Glutamatergic neuron (in vitro differentiated cells): ENCODE results near the gene GLCE. TPM values are rescaled to one million over a fixed set of nuclear protein-coding genes. Genes with fewer than 3 reads are reported as not detected.

Source experiments
- DNase-seq: peaks from one replicate; pipeline ENCODE4 v3.0.0; 2022
- H3K27ac Mint-ChIP-seq: one replicate; pipeline ENCODE4 v1.8.0; 2020; ENCODE audit warnings: mild to moderate bottlenecking, mixed read lengths, inconsistent platforms; ENCODE audit not compliant: unreplicated experiment
- H3K27me3 Mint-ChIP-seq: one replicate; pipeline ENCODE4 v1.8.0; 2020; ENCODE audit warnings: mild to moderate bottlenecking, moderate library complexity, mixed read lengths, inconsistent platforms; ENCODE audit not compliant: unreplicated experiment
- H3K36me3 Mint-ChIP-seq: one replicate; pipeline ENCODE4 v1.8.0; 2020; ENCODE audit warnings: mild to moderate bottlenecking, mixed read lengths, inconsistent platforms; ENCODE audit not compliant: unreplicated experiment
- H3K4me1 Mint-ChIP-seq: one replicate; pipeline ENCODE4 v1.8.0; 2020; ENCODE audit warnings: mild to moderate bottlenecking, low read depth, mixed read lengths, inconsistent platforms; ENCODE audit not compliant: unreplicated experiment
- H3K4me3 Mint-ChIP-seq: one replicate; pipeline ENCODE4 v1.8.0; 2020; ENCODE audit warnings: mild to moderate bottlenecking, mixed read lengths, inconsistent platforms; ENCODE audit not compliant: unreplicated experiment
- H3K9me3 Mint-ChIP-seq: one replicate; pipeline ENCODE4 v1.8.0; 2020; ENCODE audit warnings: mild to moderate bottlenecking, moderate library complexity, mixed read lengths, inconsistent platforms; ENCODE audit not compliant: unreplicated experiment
- total RNA-seq: library from RNA; stranded (reverse); fragmentation: NEBNext Ultra II Directional; extraction: Animal tissue kit (Norgen Biotek cat#: 25700); gene quantifications from one replicate; pipeline ENCODE4 v1.2.1, GENCODE V29; 2021; ENCODE audit not compliant: unreplicated experiment
- TF ChIP-seq, protein P1 (sequence below): fragments of 200-600 bp; sonication (generic); IDR thresholded peaks from one replicate; pipeline ENCODE4 v1.5.0; 2021; ENCODE audit not compliant: partially characterized antibody, unreplicated experiment

Gene GLCE
- total RNA-seq, 1 donor from 2014 or later = 6.7 TPM

DNA sequence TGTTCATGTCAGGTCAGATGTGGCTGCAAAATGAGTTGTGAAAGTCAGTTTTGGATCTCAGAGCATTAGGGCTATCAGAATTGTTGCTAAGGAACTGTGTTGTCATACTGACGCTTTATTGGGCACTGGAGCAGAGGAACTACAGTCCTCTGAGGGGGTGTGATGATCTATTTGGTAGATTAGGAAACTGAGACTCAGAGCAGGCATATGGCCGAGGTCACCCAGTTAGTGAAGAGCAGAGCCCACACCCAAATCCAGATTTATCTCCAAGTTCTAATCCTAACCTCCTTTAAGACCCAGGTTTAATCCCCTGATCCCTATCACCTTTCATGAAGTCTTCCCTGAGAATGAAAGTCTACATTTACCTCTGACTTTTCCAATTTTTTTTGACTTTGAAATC is 25.6 kb upstream of the GLCE start:
- Mint-ChIP-seq H3K27me3 (peaks cover 5% of the 10 kb centered on the region), H3K36me3 (no peaks in the 10 kb centered on the region), H3K27ac (no peak overlapping the region), H3K4me3 (no peak overlapping the region), H3K4me1 (peaks cover 8% of the 10 kb centered on the region), H3K9me3 (peaks cover 3% of the 10 kb centered on the region)
- no peak for DNase-seq
- TF ChIP-seq, protein P1, sequence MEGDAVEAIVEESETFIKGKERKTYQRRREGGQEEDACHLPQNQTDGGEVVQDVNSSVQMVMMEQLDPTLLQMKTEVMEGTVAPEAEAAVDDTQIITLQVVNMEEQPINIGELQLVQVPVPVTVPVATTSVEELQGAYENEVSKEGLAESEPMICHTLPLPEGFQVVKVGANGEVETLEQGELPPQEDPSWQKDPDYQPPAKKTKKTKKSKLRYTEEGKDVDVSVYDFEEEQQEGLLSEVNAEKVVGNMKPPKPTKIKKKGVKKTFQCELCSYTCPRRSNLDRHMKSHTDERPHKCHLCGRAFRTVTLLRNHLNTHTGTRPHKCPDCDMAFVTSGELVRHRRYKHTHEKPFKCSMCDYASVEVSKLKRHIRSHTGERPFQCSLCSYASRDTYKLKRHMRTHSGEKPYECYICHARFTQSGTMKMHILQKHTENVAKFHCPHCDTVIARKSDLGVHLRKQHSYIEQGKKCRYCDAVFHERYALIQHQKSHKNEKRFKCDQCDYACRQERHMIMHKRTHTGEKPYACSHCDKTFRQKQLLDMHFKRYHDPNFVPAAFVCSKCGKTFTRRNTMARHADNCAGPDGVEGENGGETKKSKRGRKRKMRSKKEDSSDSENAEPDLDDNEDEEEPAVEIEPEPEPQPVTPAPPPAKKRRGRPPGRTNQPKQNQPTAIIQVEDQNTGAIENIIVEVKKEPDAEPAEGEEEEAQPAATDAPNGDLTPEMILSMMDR = no peak

DNA sequence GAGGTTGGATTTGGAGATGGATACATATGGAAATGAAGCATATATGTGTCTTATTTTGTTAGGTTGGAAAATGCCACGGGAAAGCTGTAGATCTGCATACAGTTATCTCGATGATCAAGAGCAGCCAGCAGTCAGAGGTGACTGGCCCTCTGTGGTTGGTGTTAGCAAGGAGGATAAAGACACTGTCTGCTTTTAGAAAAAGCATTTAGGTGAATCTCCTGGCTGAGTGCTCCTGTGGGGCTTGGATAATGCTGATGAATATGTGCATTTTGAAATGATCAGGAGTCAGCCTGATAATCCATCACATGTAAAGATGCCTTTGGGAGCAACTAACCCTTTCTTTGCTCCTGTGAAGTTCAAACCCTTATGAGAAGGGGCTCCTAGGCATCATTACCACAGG is 24.9 kb upstream of the GLCE start:
- H3K4me1 Mint-ChIP-seq = peaks cover 8% of the 10 kb centered on the region
- no peak for DNase-seq
- H3K27ac Mint-ChIP-seq = no peak overlapping the region
- H3K36me3 Mint-ChIP-seq = no peaks in the 10 kb centered on the region
- peaks cover 3% of the 10 kb centered on the region for H3K9me3 Mint-ChIP-seq
- H3K27me3 Mint-ChIP-seq = peaks cover 4% of the 10 kb centered on the region
- H3K4me3 Mint-ChIP-seq = no peak overlapping the region
- TF ChIP-seq, protein P1 = no peak

DNA sequence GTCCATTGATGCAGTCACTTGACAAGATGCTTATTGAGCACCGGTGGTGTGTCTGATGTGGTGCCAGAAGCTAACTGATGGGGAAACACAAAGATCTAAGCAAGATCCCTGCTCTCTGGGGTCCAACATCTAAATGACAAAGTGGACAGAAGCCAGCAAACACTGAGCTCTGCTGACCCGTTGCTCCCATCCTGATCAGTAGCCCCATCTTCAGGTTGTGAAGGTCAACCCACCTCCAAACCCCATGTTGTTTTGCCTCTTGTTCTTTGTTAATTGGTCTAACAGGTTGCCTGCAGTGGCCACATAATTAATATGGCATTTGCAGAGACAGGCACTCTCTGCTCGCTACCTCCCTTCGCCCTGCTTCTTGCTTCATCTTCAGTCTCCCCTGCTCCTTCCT is 21.5 kb upstream of the GLCE start:
- Mint-ChIP-seq H3K27ac (no peak overlapping the region), H3K9me3 (peaks cover 2% of the 10 kb centered on the region), H3K36me3 (no peaks in the 10 kb centered on the region), H3K4me1 (peaks cover 5% of the 10 kb centered on the region), H3K4me3 (no peak overlapping the region), H3K27me3 (peaks cover 3% of the 10 kb centered on the region)
- TF ChIP-seq, protein P1 = no peak
- DNase-seq = no peak

DNA sequence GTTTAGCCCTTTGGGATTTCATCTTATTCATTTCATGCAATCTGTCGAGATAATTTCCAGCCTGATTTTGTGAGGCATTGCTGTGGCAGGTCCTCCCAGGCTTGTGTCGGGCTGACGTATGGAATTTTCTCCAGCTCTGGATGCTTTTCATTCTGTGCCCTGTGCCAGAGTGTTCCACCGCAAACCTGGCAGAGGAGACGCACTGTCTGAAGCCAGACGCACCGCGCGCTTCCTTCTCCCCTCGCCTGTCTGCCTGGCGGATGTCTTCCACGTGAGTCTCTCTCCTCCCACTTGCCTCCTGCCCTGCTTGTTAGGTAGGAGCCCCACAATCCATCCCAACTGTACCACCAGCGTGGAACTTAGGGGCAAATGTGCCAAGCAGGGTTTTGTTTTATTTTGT is 20.1 kb upstream of the GLCE start:
- Mint-ChIP-seq H3K4me1 (peaks cover 5% of the 10 kb centered on the region), H3K27ac (no peak overlapping the region), H3K9me3 (peaks cover 2% of the 10 kb centered on the region), H3K4me3 (no peak overlapping the region), H3K27me3 (peaks cover 3% of the 10 kb centered on the region), H3K36me3 (no peaks in the 10 kb centered on the region)
- TF ChIP-seq, protein P1 = no peak
- DNase-seq = no peak

DNA sequence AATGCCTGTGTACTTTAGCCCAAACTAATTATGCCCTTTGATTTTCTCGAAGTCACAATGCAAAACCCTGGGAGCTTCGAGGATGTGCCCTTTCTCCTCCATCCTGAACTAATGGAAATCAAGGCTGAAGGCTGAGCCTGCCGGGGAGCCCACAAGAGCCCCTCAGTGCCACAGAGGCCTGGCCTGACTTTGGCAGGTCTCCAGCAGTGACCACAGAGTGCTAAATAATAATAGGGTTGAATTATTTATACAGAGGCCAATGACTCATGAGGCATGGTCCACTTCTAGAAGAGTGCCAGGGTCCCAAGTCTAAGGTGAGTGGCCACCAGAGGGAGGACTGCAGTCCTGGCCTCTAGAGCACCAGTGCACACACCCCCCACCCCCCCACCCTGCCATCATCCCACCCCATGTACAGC is 19.1 kb upstream of the GLCE start:
- no peak overlapping the region for H3K27ac Mint-ChIP-seq
- TF ChIP-seq, protein P1 = no peak
- no peaks in the 10 kb centered on the region for H3K36me3 Mint-ChIP-seq
- DNase-seq = no peak
- peaks cover 2% of the 10 kb centered on the region for H3K9me3 Mint-ChIP-seq
- H3K4me3 Mint-ChIP-seq = no peak overlapping the region
- peaks cover 3% of the 10 kb centered on the region for H3K27me3 Mint-ChIP-seq
- peaks cover 12% of the 10 kb centered on the region for H3K4me1 Mint-ChIP-seq
